HG03520 (cell line): Measurements from ENCODE around the gene MOCOS.
A peak's percentile ranks its signal among the peaks of the same experiment; 100 is the strongest.

ENCODE experiments used
- ATAC-seq: cut with Tn5 transposase; IDR thresholded peaks from one replicate; pipeline ENCODE4 v1.9.1; 2021; ENCODE audit warnings: mild to moderate bottlenecking, moderate library complexity; ENCODE audit not compliant: unreplicated experiment

Gene MOCOS

GRCh38 chr18:36179562-36180355 lies 7.5 kb upstream of the MOCOS start:
- ATAC-seq: no peak

- no peak for ATAC-seq
Measured at GRCh38 chr18:36181441-36181840, 5.9 kb upstream of the MOCOS start.

- no peak for ATAC-seq
Measured at GRCh38 chr18:36181898-36182506, 5.3 kb upstream of the MOCOS start.

GRCh38 chr18:36183033-36183432 lies 4.3 kb upstream of the MOCOS start:
- no peak for ATAC-seq

GRCh38 chr18:36183987-36184386 lies 3.3 kb upstream of the MOCOS start:
- no peak for ATAC-seq

- no peak for ATAC-seq
Measured at GRCh38 chr18:36185157-36185556, 2.1 kb upstream of the MOCOS start.

GRCh38 chr18:36185901-36186460 lies 1.3 kb upstream of the MOCOS start:
- no peak for ATAC-seq

GRCh38 chr18:36186461-36187192 lies 670 bp upstream of the MOCOS start:
- ATAC-seq: no peak

- peak; percentile 12 for ATAC-seq
Measured at GRCh38 chr18:36187826-36188721, 777 bp downstream of the MOCOS start.

- ATAC-seq: no peak
Measured at GRCh38 chr18:36188916-36189315, 1.6 kb downstream of the MOCOS start.

GRCh38 chr18:36189486-36189885 lies 2.2 kb downstream of the MOCOS start:
- no peak for ATAC-seq

- no peak for ATAC-seq
Measured at GRCh38 chr18:36191286-36191685, 4.0 kb downstream of the MOCOS start.

GRCh38 chr18:36191711-36192110 lies 4.4 kb downstream of the MOCOS start:
- ATAC-seq: no peak

GRCh38 chr18:36194600-36195315 lies 7.5 kb downstream of the MOCOS start:
- ATAC-seq: no peak

- no peak for ATAC-seq
Measured at GRCh38 chr18:36195427-36196122, 8.3 kb downstream of the MOCOS start.

GRCh38 chr18:36196238-36196995 lies 9.1 kb downstream of the MOCOS start:
- ATAC-seq: no peak

GRCh38 chr18:36197511-36198166 lies 10.3 kb downstream of the MOCOS start:
- ATAC-seq: no peak

GRCh38 chr18:36199691-36200295 lies 12.5 kb downstream of the MOCOS start:
- no peak for ATAC-seq
